Measurements from ENCODE around the gene RAD18.

The RAD18 gene

DNA sequence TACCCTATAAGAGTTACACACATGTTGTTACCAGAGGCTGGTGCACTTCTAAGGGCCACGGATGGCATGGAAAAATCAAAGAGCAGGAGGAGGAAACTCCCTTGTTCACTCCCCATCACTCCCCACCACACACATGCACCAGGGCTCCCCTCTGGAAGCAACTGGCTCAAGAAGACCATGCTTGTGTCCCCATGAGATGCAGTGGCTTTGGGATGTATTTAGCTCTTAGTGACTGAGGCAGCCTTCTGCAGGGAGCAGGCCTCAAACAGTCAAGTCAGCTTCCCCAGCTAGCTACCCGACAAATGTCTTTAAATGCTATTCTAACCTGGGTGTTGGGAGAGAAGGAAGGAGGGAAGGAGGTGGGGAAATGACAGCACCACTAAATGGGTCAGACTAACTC is 32.9 kb upstream of the RAD18 start:
- Histone ChIP-seq H3K4me3 (ENCODE audit: insufficient read depth, low read depth, low read length) (no peak overlapping the region), H3K4me1 (ENCODE audit: control insufficient read depth, insufficient read depth, low read length) (no peaks in the 10 kb centered on the region), H3K27me3 (ENCODE audit: control insufficient read depth, insufficient read depth, low read length, poor library complexity, severe bottlenecking) (no peaks in the 10 kb centered on the region), H3K9me3 (ENCODE audit: control insufficient read depth, low read length) (no peaks in the 10 kb centered on the region), H3K27ac (ENCODE audit: insufficient read depth, low read depth, low read length, poor library complexity, severe bottlenecking) (no peak overlapping the region), H3K36me3 (ENCODE audit: control insufficient read depth, insufficient read depth, low read length) (no peaks in the 10 kb centered on the region)
- WGBS, 2 experiments, result 91 to 92% methylated on average over 2 of the region's 2 CpGs

DNA sequence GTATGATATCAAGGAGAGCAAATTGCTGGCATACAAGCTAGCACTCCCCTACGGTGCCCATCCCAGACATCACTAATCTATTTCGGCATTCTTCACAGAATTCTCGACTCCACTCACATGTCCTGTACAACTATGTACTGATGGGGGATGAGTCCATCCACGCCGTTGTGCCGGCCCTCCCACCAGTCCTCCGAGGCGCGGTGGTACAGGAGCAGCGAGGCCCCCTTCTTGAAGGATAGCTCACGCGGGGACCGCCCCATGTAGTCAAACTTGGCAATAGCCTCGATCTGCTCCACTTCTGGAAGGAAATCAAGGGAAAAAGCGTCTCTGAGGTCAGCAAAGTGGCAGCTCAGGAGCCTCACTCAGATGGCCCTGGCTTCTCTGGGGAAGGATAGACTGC is 31.0 kb upstream of the RAD18 start:
- 95 to 96% methylated on average over 15 of the region's 15 CpGs for WGBS, 2 experiments
- peaks cover 4% of the 10 kb centered on the region for H3K36me3 ChIP-seq (ENCODE audit: control insufficient read depth, insufficient read depth, low read length)

DNA sequence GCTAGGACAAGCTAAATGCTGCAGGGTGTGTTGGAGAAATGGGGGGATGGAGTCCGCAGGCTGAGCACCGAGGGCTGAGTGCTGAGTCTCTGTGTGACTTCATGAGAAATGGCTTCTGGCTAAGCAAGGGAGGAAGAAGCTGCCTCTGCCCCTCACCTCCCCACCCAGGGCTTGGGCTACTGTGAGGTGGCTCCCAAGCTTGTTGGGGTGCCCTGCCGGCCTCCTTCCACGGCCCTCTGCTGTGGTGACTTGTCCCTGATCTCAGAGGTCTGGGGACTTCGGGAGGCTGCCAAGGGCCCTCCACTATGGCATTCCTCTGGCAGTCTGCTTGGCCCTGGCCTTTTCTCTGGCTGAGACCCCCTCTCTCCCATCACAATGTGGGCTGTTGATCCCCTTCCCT is 30.1 kb upstream of the RAD18 start:
- no peak overlapping the region for H3K4me3 ChIP-seq (ENCODE audit: insufficient read depth, low read depth, low read length)
- H3K27ac ChIP-seq (ENCODE audit: insufficient read depth, low read depth, low read length, poor library complexity, severe bottlenecking), result no peak overlapping the region
- no peaks in the 10 kb centered on the region for H3K27me3 ChIP-seq (ENCODE audit: control insufficient read depth, insufficient read depth, low read length, poor library complexity, severe bottlenecking)
- no peaks in the 10 kb centered on the region for H3K9me3 ChIP-seq (ENCODE audit: control insufficient read depth, low read length)
- WGBS, 2 experiments, result 95% methylated on average over 5 of the region's 5 CpGs
- H3K36me3 ChIP-seq (ENCODE audit: control insufficient read depth, insufficient read depth, low read length), result peaks cover 4% of the 10 kb centered on the region
- H3K4me1 ChIP-seq (ENCODE audit: control insufficient read depth, insufficient read depth, low read length), result peaks cover 5% of the 10 kb centered on the region

More for the DNA sequence above, 31.0 kb upstream of the RAD18 start:
- no peaks in the 10 kb centered on the region for H3K4me1 ChIP-seq (ENCODE audit: control insufficient read depth, insufficient read depth, low read length)
- no peak overlapping the region for H3K27ac ChIP-seq (ENCODE audit: insufficient read depth, low read depth, low read length, poor library complexity, severe bottlenecking)
- no peaks in the 10 kb centered on the region for H3K9me3 ChIP-seq (ENCODE audit: control insufficient read depth, low read length)
- H3K27me3 ChIP-seq (ENCODE audit: control insufficient read depth, insufficient read depth, low read length, poor library complexity, severe bottlenecking), result no peaks in the 10 kb centered on the region
- H3K4me3 ChIP-seq (ENCODE audit: insufficient read depth, low read depth, low read length), result no peak overlapping the region

GRCh38 chr3:8992854-8993253 is 29.6 kb upstream of the RAD18 start:
- WGBS, 2 experiments, result 65 to 70% methylated on average over 11 of the region's 11 CpGs
- H3K27ac ChIP-seq (ENCODE audit: insufficient read depth, low read depth, low read length, poor library complexity, severe bottlenecking), result no peak overlapping the region
- H3K4me1 ChIP-seq (ENCODE audit: control insufficient read depth, insufficient read depth, low read length), result peaks cover 9% of the 10 kb centered on the region
- no peaks in the 10 kb centered on the region for H3K27me3 ChIP-seq (ENCODE audit: control insufficient read depth, insufficient read depth, low read length, poor library complexity, severe bottlenecking)
- H3K9me3 ChIP-seq (ENCODE audit: control insufficient read depth, low read length), result no peaks in the 10 kb centered on the region
- H3K36me3 ChIP-seq (ENCODE audit: control insufficient read depth, insufficient read depth, low read length), result peaks cover 4% of the 10 kb centered on the region
- H3K4me3 ChIP-seq (ENCODE audit: insufficient read depth, low read depth, low read length), result no peak overlapping the region

GRCh38 chr3:8992199-8992598 is 28.9 kb upstream of the RAD18 start:
- peaks cover 9% of the 10 kb centered on the region for H3K4me1 ChIP-seq (ENCODE audit: control insufficient read depth, insufficient read depth, low read length)
- H3K9me3 ChIP-seq (ENCODE audit: control insufficient read depth, low read length), result no peaks in the 10 kb centered on the region
- 91 to 100% methylated on average over 1 to 2 of the region's 4 CpGs for WGBS, 2 experiments
- no peak overlapping the region for H3K4me3 ChIP-seq (ENCODE audit: insufficient read depth, low read depth, low read length)
- H3K27ac ChIP-seq (ENCODE audit: insufficient read depth, low read depth, low read length, poor library complexity, severe bottlenecking), result no peak overlapping the region
- H3K36me3 ChIP-seq (ENCODE audit: control insufficient read depth, insufficient read depth, low read length), result peaks cover 4% of the 10 kb centered on the region
- H3K27me3 ChIP-seq (ENCODE audit: control insufficient read depth, insufficient read depth, low read length, poor library complexity, severe bottlenecking), result no peaks in the 10 kb centered on the region

DNA sequence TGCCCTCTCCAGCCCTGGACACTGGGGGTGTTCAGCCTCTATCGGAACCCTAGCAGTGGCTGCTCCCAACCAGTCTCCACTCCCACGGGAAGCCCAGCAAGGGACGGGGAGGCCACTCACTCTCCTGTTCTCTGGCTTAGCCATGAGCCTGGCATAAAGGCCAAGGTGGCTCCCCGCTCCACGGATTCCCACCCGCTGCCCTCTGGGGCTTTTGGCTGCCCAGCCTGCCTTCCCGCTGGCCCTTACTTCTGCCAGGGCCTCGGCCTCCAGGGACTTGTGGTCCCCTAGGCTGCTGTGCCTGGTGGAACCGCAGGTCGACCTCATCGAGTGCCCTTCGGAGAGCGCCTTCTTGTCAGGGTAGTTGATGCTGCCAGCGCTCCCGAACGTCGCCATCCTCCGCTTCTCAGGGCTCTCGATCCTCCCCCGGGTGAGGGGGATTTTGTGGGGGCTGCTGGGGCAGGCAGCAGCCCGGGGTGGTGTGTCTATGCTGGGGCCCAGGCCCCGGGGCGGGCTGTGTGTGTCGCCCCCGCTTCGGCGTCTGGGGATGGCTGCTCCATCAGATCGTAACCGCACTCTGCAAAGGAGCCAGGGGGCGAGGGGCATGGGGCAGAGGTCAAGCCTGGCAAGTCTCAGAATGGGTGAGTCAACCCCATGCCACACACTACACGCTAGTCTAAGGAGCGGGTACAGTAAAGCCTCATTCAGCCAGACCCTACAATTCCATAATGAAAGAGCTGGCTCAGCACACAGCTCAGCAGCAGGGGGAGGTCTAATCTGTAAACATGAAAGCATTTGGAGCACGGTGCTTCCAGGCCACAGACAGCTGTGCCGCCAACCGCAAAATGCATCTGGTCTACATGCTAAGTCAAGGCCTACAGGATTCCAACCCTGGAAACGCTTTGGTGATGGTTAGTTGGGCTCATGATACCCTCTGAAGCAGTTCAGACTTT is 27.3 kb upstream of the RAD18 start:
- Histone ChIP-seq H3K9me3 (ENCODE audit: control insufficient read depth, low read length) (no peaks in the 10 kb centered on the region), H3K27me3 (ENCODE audit: control insufficient read depth, insufficient read depth, low read length, poor library complexity, severe bottlenecking) (no peaks in the 10 kb centered on the region), H3K27ac (ENCODE audit: insufficient read depth, low read depth, low read length, poor library complexity, severe bottlenecking) (no peak overlapping the region), H3K4me1 (ENCODE audit: control insufficient read depth, insufficient read depth, low read length) (peaks cover 9% of the 10 kb centered on the region), H3K4me3 (ENCODE audit: insufficient read depth, low read depth, low read length) (no peak overlapping the region), H3K36me3 (ENCODE audit: control insufficient read depth, insufficient read depth, low read length) (peaks cover 4% of the 10 kb centered on the region)
- WGBS, 2 experiments, result 95 to 97% methylated on average over 36 of the region's 36 CpGs

DNA sequence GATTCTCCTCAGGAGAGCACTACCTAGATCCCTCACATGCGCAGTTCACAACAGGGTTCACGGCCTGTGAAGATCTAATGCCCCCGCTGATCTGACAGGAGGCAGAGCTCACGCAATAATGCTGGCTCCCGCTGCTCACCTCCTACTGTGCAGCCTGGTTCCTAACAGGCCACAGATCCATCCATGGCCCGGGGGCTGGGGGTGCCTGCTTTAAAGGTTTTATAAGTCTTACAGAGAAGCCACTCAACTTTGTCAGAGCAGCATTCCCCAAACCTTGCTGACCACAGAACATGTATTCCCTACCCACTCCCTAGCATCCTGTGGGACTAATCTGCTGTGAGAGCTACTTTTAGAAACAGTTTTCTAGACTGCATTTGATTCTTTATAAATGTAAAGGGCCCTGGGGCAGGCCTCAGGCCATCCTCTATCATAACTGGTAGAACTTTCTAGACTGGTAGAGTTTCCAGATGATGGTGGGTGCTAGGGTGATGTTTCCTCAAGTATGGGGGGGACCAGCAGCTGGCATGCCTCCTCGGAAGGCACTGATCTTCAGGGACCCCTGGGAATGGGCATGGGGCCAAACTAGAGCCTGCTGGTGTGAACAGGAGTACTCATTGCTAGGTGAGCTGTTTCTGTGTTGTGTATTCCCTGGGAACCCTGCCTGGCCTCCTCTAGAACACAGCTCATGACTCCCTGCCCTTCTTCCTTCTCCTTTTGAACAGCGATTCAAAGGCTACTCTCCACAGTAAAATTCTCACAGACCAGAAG is 25.7 kb upstream of the RAD18 start:
- Histone ChIP-seq H3K36me3 (ENCODE audit: control insufficient read depth, insufficient read depth, low read length) (peaks cover 4% of the 10 kb centered on the region), H3K9me3 (ENCODE audit: control insufficient read depth, low read length) (no peaks in the 10 kb centered on the region), H3K4me1 (ENCODE audit: control insufficient read depth, insufficient read depth, low read length) (peaks cover 9% of the 10 kb centered on the region), H3K27ac (ENCODE audit: insufficient read depth, low read depth, low read length, poor library complexity, severe bottlenecking) (no peak overlapping the region), H3K4me3 (ENCODE audit: insufficient read depth, low read depth, low read length) (no peak overlapping the region), H3K27me3 (ENCODE audit: control insufficient read depth, insufficient read depth, low read length, poor library complexity, severe bottlenecking) (no peaks in the 10 kb centered on the region)
- WGBS, 2 experiments, result 76 to 78% methylated on average over 8 of the region's 8 CpGs

DNA sequence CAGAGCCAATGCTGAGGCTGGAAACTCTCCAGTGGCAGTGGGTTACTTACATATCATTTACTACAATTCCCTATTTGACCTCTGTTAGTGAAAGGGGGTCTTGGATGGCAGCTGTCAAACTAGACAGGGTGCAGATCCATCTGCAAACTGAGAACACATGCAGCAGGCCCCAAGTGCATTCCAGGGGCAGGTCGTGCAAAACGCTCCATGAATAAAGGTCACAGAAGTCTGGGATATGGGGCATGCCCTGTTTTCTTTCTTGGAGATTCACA is 25.0 kb upstream of the RAD18 start:
- Histone ChIP-seq H3K27ac (ENCODE audit: insufficient read depth, low read depth, low read length, poor library complexity, severe bottlenecking) (no peak overlapping the region), H3K4me3 (ENCODE audit: insufficient read depth, low read depth, low read length) (no peak overlapping the region), H3K4me1 (ENCODE audit: control insufficient read depth, insufficient read depth, low read length) (peaks cover 9% of the 10 kb centered on the region), H3K36me3 (ENCODE audit: control insufficient read depth, insufficient read depth, low read length) (peaks cover 4% of the 10 kb centered on the region), H3K27me3 (ENCODE audit: control insufficient read depth, insufficient read depth, low read length, poor library complexity, severe bottlenecking) (no peaks in the 10 kb centered on the region), H3K9me3 (ENCODE audit: control insufficient read depth, low read length) (no peaks in the 10 kb centered on the region)
- 80 to 82% methylated on average over 2 of the region's 2 CpGs for WGBS, 2 experiments

- peaks cover 4% of the 10 kb centered on the region for H3K36me3 ChIP-seq (ENCODE audit: control insufficient read depth, insufficient read depth, low read length)
- 28 to 33% methylated on average over 15 of the region's 15 CpGs for WGBS, 2 experiments
- peaks cover 9% of the 10 kb centered on the region for H3K4me1 ChIP-seq (ENCODE audit: control insufficient read depth, insufficient read depth, low read length)
- no peak overlapping the region for H3K27ac ChIP-seq (ENCODE audit: insufficient read depth, low read depth, low read length, poor library complexity, severe bottlenecking)
- no peak overlapping the region for H3K4me3 ChIP-seq (ENCODE audit: insufficient read depth, low read depth, low read length)
- no peaks in the 10 kb centered on the region for H3K9me3 ChIP-seq (ENCODE audit: control insufficient read depth, low read length)
- H3K27me3 ChIP-seq (ENCODE audit: control insufficient read depth, insufficient read depth, low read length, poor library complexity, severe bottlenecking), result no peaks in the 10 kb centered on the region
Measured at GRCh38 chr3:8987645-8988383, 24.5 kb upstream of the RAD18 start.

- peaks cover 9% of the 10 kb centered on the region for H3K4me1 ChIP-seq (ENCODE audit: control insufficient read depth, insufficient read depth, low read length)
- WGBS, 2 experiments, result 82 to 84% methylated on average over 6 of the region's 6 CpGs
- no peak overlapping the region for H3K4me3 ChIP-seq (ENCODE audit: insufficient read depth, low read depth, low read length)
- no peak overlapping the region for H3K27ac ChIP-seq (ENCODE audit: insufficient read depth, low read depth, low read length, poor library complexity, severe bottlenecking)
- no peaks in the 10 kb centered on the region for H3K27me3 ChIP-seq (ENCODE audit: control insufficient read depth, insufficient read depth, low read length, poor library complexity, severe bottlenecking)
- H3K9me3 ChIP-seq (ENCODE audit: control insufficient read depth, low read length), result no peaks in the 10 kb centered on the region
- H3K36me3 ChIP-seq (ENCODE audit: control insufficient read depth, insufficient read depth, low read length), result peaks cover 4% of the 10 kb centered on the region
Measured at GRCh38 chr3:8987226-8987625, 24.0 kb upstream of the RAD18 start.

All from ectodermal cell (in vitro differentiated cells).